Skeletal muscle tissue (tissue), 4 donors: ENCODE results near the gene TRIM29. TPM values are rescaled to one million over a fixed set of nuclear protein-coding genes. Genes with fewer than 3 reads are reported as not detected.

ENCODE experiments used
- H3K27ac ChIP-seq: one replicate; pipeline ENCODE4 v1.7.0; 2013; ENCODE audit warnings: mild to moderate bottlenecking, low read depth, low read length, inconsistent platforms
- H3K27me3 ChIP-seq, 3 donors: one replicate each; pipeline ENCODE4 v1.7.0; 2013; ENCODE audit warnings: low read length in 3 of 3; ENCODE audit not compliant: control insufficient read depth in 3 of 3, insufficient read depth in 3 of 3
- H3K36me3 ChIP-seq, 3 donors: one replicate each; pipeline ENCODE4 v1.7.0; 2013; ENCODE audit warnings: low read length in 3 of 3; ENCODE audit not compliant: control insufficient read depth in 3 of 3, insufficient read depth in 3 of 3
- H3K4me1 ChIP-seq, 3 donors: one replicate each; pipeline ENCODE4 v1.7.0; 2013; ENCODE audit warnings: low read length in 3 of 3, mild to moderate bottlenecking in 3 of 3; ENCODE audit not compliant: control insufficient read depth in 3 of 3, insufficient read depth in 3 of 3
- H3K4me3 ChIP-seq, 3 donors: one replicate each; pipeline ENCODE4 v1.7.0; 2013; ENCODE audit warnings: low read length in 3 of 3
- H3K9ac ChIP-seq, 3 donors: one replicate each; pipeline ENCODE4 v1.7.0; 2013; ENCODE audit warnings: low read length in 3 of 3, mild to moderate bottlenecking in 3 of 3, moderate library complexity in 2 of 3, low read depth in 1 of 3
- H3K9me3 ChIP-seq, 3 donors: one replicate each; pipeline ENCODE4 v1.7.0; 2013; ENCODE audit warnings: low read length in 3 of 3; ENCODE audit not compliant: control insufficient read depth in 3 of 3
- total RNA-seq: library from RNA; depleted of rRNA; stranded (reverse); fragments of >200 nt; gene quantifications from one replicate; pipeline ENCODE4 v1.2.3, GENCODE V29; 2014
- donor health status: Osteomylitis.

TRIM29 gene
- total RNA-seq, 1 donor from 2014 or later = 0.52 TPM

DNA sequence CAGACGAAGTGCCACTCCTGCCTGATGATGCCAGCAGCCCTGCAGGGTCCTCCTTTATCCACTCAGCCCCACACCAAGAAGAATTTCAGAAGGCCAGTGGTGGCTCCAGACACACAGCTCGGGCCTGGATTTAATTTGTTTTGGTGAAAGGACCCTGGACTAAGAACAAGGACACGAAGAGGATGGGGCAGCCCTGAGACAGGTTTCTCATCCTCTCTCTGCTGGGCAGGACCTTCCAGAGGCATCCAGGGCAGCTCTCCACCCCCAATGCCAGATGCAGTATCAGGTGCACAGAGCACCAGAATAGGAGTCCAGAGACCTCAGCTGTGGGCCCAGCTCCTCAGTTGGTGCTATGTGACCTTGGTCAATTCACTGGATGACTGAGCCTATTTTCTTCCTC lies 72.0 kb downstream of the TRIM29 start:
- H3K27ac ChIP-seq = no peak overlapping the region
- H3K27me3 ChIP-seq = peaks cover 4 to 31% (median 26%) of the 10 kb centered on the region in 3 donors
- no peak overlapping the region for H3K4me3 ChIP-seq
- no peaks in the 10 kb centered on the region for H3K4me1 ChIP-seq
- no peaks in the 10 kb centered on the region for H3K9me3 ChIP-seq
- H3K9ac ChIP-seq = no peak overlapping the region
- no peaks in the 10 kb centered on the region for H3K36me3 ChIP-seq

DNA sequence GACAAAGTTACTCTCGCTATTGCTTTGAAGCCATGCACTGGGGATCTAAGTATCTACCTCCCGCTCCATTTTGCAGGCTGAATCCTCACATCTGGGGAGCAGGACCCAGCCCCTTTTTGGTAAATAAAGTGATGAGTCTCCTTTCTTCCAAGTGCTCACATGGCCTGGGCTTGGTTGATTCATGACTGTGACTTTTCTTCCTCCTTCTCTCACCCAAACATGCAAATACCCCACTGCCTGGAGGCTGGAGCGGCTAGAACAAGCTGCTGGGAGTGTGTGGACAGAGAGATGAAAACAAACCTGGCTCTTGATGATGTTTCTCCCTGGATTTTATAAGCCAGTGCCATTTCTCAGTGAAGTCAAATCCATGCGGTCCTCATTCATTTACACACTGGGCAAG lies 72.7 kb downstream of the TRIM29 start:
- no peaks in the 10 kb centered on the region for H3K4me1 ChIP-seq
- no peaks in the 10 kb centered on the region for H3K36me3 ChIP-seq
- no peaks in the 10 kb centered on the region for H3K9me3 ChIP-seq
- H3K4me3 ChIP-seq = no peak overlapping the region
- no peak overlapping the region for H3K9ac ChIP-seq
- H3K27ac ChIP-seq = no peak overlapping the region
- peaks cover 4 to 31% (median 26%) of the 10 kb centered on the region in 3 donors for H3K27me3 ChIP-seq

- Histone ChIP-seq H3K9me3 (no peaks in the 10 kb centered on the region), H3K4me3 (no peak overlapping the region), H3K27ac (no peak overlapping the region), H3K4me1 (no peaks in the 10 kb centered on the region), H3K27me3 (peaks cover 4 to 31% (median 26%) of the 10 kb centered on the region in 3 donors), H3K36me3 (no peaks in the 10 kb centered on the region), H3K9ac (no peak overlapping the region)
These were observed 73.6 kb downstream of the TRIM29 start for GRCh38 chr11:120064341-120064740.

- H3K27ac ChIP-seq = no peak overlapping the region
- H3K27me3 ChIP-seq = peaks cover 4 to 31% (median 26%) of the 10 kb centered on the region in 3 donors
- H3K36me3 ChIP-seq = no peaks in the 10 kb centered on the region
- H3K9me3 ChIP-seq = no peaks in the 10 kb centered on the region
- H3K4me3 ChIP-seq = no peak overlapping the region
- no peaks in the 10 kb centered on the region for H3K4me1 ChIP-seq
- H3K9ac ChIP-seq = no peak overlapping the region
These were observed 74.1 kb downstream of the TRIM29 start for GRCh38 chr11:120063686-120064340.

GRCh38 chr11:120062561-120062930 lies 75.4 kb downstream of the TRIM29 start:
- H3K27ac ChIP-seq = no peak overlapping the region
- peaks cover 4 to 33% (median 25%) of the 10 kb centered on the region in 3 donors for H3K27me3 ChIP-seq
- no peaks in the 10 kb centered on the region for H3K4me1 ChIP-seq
- no peaks in the 10 kb centered on the region for H3K36me3 ChIP-seq
- no peaks in the 10 kb centered on the region for H3K9me3 ChIP-seq
- no peak overlapping the region for H3K4me3 ChIP-seq
- H3K9ac ChIP-seq = no peak overlapping the region

DNA sequence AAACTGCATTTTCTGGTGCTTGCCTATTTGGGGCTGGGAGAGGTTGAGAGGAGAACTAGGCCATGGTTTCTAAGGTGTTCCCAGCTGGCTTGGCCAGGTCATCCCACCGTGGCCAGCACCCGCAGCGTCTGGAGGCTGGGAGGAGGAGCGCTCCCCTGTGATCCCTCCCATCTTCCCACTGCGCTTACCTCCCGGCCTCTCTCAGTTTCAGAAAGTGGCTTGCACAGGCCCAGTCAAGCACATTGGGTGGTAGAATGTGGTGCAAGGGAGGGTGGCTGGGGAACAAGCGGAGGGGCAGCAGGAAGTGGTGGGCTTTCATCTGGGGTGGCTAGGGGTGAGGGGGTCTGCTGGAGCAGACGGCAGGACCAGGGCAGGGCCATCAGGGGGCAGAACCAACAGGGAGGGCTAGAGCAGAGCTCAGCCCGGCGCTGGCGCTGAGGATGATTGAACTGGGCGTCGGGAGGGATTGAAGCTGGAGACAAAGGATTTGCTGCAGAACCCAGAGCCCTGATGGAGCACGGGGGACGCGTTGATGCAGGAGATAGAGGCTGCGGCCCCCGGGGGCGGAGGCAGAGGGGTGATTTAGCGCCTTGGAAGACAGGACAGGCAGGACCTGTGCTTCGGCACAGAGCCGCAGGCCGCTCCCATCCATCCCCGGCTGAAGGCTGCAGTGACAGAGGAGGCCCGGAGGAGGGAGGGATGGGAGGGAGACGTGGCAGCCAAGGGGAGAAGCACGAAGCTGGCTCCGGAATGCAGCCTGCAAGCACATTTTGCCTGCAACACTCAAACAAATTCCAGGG lies 76.0 kb downstream of the TRIM29 start:
- Histone ChIP-seq H3K27ac (no peak overlapping the region), H3K9me3 (no peaks in the 10 kb centered on the region), H3K27me3 (peaks cover 4 to 29% (median 27%) of the 10 kb centered on the region in 3 donors), H3K36me3 (no peaks in the 10 kb centered on the region), H3K9ac (no peak overlapping the region), H3K4me3 (no peak overlapping the region), H3K4me1 (no peaks in the 10 kb centered on the region)

Other genes with a start within 250 kb of the TRIM29 start
- 13.6 TPM for gene OAF, start 72.9 kb upstream of the TRIM29 start, total RNA-seq
- not detected for gene POU2F3, start 102.0 kb upstream of the TRIM29 start, total RNA-seq
- gene TLCD5, start 187.2 kb upstream of the TRIM29 start, total RNA-seq = 5.2 TPM
- gene ARHGEF12, start 198.3 kb upstream of the TRIM29 start, total RNA-seq = 59.5 TPM